Measurements from ENCODE around the gene ZNF853. TPM values are rescaled to one million over a fixed set of nuclear protein-coding genes. Genes with fewer than 3 reads are reported as not detected.
A peak's percentile ranks its signal among the peaks of the same experiment; 100 is the strongest.

ZNF853 gene
- polyA plus RNA-seq, 1 of the 3 experiments (the other 2 are of a cell fraction) = 15.9 TPM

DNA sequence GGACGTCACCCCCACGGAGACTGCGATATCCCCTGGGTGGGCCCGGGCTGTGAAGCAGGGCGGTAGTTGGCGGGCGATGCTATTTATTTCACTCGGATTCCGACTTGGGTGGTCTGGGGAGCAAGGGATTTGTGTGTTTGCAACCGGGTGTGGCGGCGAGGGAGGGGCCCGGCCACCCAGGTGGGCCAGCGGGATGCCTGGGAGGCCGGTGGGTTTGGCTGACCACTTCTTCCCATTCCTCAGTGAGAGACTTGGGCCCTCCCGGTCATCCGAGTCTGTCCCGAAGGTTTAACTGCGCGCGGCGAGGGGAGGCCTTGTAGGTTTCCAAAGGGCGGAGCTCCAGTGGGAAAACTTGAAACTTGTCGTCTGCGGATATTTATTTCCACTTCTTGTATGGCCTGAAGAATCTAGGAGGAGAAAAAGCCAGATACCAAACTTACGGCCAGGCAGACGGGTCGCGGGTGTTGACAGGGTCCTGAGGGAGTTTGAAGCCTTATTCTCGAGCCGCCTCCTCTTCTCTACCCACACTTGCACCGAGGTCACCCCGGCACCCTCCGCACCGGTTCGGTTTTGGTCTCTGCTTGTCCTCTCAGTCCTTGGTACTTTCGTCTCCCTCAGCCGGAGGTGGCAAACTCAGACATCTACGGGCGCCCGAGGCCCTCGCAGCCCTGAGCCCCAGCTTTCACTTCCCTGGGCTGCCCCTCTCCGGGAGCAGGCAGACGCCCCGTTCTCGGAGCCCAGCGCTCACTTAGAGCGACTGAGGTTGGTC, 39.6 kb downstream of the ZNF853 start:
- no peaks in the 10 kb centered on the region for H3K9me2 ChIP-seq
- H3K4me2 ChIP-seq = no peak overlapping the region
- CTCF ChIA-PET = no interaction called here
- no peak overlapping the region for H3K4me3 ChIP-seq (ENCODE audit: low read depth in 2 of 2, low read length in 1 of 2)
- H3K79me2 ChIP-seq (ENCODE audit: insufficient read depth) = no peaks in the 10 kb centered on the region
- H3K9me3 ChIP-seq = no peaks in the 10 kb centered on the region
- POLR2A ChIA-PET = no interaction called here
- H4K20me1 ChIP-seq (ENCODE audit: insufficient read depth) = no peaks in the 10 kb centered on the region
- H3F3A ChIP-seq (replicated peaks; ENCODE audit: insufficient read depth) = peaks cover 11% of the 10 kb centered on the region
- H3K36me3 ChIP-seq (replicated peaks in 1 of 2; ENCODE audit: control insufficient read depth in 1 of 2, insufficient read depth in 2 of 2, low read length in 1 of 2) = peaks cover 33 to 47% of the 10 kb centered on the region in 2 experiments
- no peak overlapping the region for H3K27ac ChIP-seq (ENCODE audit: low read depth in 2 of 2, low read length in 1 of 2)
- no peak for TF ChIP-seq RCOR1 (IDR thresholded peaks at IDR 0.05; ENCODE audit: low read length)
- no peak for TF ChIP-seq GATA2 (CRISPR knock-in tag; IDR thresholded peaks at IDR 0.05)
- TF ChIP-seq, protein P1, sequence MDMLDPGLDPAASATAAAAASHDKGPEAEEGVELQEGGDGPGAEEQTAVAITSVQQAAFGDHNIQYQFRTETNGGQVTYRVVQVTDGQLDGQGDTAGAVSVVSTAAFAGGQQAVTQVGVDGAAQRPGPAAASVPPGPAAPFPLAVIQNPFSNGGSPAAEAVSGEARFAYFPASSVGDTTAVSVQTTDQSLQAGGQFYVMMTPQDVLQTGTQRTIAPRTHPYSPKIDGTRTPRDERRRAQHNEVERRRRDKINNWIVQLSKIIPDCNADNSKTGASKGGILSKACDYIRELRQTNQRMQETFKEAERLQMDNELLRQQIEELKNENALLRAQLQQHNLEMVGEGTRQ (IDR thresholded peaks at IDR 0.05; ENCODE audit: borderline replicate concordance, low read depth, low read length) = no peak
- TF ChIP-seq YY1 (IDR thresholded peaks at IDR 0.05; ENCODE audit: low read depth) = no peak
- TF ChIP-seq, protein P2, sequence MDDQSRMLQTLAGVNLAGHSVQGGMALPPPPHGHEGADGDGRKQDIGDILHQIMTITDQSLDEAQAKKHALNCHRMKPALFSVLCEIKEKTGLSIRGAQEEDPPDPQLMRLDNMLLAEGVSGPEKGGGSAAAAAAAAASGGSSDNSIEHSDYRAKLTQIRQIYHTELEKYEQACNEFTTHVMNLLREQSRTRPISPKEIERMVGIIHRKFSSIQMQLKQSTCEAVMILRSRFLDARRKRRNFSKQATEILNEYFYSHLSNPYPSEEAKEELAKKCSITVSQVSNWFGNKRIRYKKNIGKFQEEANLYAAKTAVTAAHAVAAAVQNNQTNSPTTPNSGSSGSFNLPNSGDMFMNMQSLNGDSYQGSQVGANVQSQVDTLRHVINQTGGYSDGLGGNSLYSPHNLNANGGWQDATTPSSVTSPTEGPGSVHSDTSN (IDR thresholded peaks at IDR 0.05) = no peak
- TF ChIP-seq NFIC (IDR thresholded peaks at IDR 0.05; ENCODE audit: borderline replicate concordance) = no peak
- TF ChIP-seq, protein P3, sequence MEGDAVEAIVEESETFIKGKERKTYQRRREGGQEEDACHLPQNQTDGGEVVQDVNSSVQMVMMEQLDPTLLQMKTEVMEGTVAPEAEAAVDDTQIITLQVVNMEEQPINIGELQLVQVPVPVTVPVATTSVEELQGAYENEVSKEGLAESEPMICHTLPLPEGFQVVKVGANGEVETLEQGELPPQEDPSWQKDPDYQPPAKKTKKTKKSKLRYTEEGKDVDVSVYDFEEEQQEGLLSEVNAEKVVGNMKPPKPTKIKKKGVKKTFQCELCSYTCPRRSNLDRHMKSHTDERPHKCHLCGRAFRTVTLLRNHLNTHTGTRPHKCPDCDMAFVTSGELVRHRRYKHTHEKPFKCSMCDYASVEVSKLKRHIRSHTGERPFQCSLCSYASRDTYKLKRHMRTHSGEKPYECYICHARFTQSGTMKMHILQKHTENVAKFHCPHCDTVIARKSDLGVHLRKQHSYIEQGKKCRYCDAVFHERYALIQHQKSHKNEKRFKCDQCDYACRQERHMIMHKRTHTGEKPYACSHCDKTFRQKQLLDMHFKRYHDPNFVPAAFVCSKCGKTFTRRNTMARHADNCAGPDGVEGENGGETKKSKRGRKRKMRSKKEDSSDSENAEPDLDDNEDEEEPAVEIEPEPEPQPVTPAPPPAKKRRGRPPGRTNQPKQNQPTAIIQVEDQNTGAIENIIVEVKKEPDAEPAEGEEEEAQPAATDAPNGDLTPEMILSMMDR (IDR thresholded peaks at IDR 0.05) = no peak
- TF ChIP-seq TAF1 (IDR thresholded peaks at IDR 0.05; ENCODE audit: borderline replicate concordance, low read depth, low read length) = no peak
- no peak for TF ChIP-seq MXI1 (IDR thresholded peaks at IDR 0.05; ENCODE audit: low read depth, low read length)
- TF ChIP-seq FOSL2 (IDR thresholded peaks at IDR 0.05; ENCODE audit: borderline replicate concordance, low read depth) = no peak
- TF ChIP-seq, protein P4, sequence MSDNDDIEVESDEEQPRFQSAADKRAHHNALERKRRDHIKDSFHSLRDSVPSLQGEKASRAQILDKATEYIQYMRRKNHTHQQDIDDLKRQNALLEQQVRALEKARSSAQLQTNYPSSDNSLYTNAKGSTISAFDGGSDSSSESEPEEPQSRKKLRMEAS (IDR thresholded peaks at IDR 0.05; ENCODE audit: low read depth) = no peak
- no peak for TF ChIP-seq GABPA (IDR thresholded peaks at IDR 0.05; ENCODE audit: low read depth)
- no peak for TF ChIP-seq ELF1 (IDR thresholded peaks at IDR 0.05)
- no peak for TF ChIP-seq RFX5 (IDR thresholded peaks at IDR 0.05; ENCODE audit: low read length)
- no peak for TF ChIP-seq NRF1 (IDR thresholded peaks at IDR 0.05; ENCODE audit: low read depth, low read length)
- TF ChIP-seq MEF2A (IDR thresholded peaks at IDR 0.05; ENCODE audit: borderline replicate concordance, low read depth) = no peak
- TF ChIP-seq RAD21 (IDR thresholded peaks at IDR 0.05; ENCODE audit: low read length) = no peak
- no peak for TF ChIP-seq CHD2 (IDR thresholded peaks at IDR 0.05; ENCODE audit: low read length, partially characterized antibody)
- H3K27me3 ChIP-seq (ENCODE audit: insufficient read depth) = no peaks in the 10 kb centered on the region
- H3K9ac ChIP-seq = no peak overlapping the region
- DNase-seq = peak; percentile 44
- peaks cover 0 to 13% of the 10 kb centered on the region in 2 experiments; a peak in 1 of 4 replicates for H3K4me1 ChIP-seq (ENCODE audit: control insufficient read depth in 1 of 2, insufficient read depth in 2 of 2, low read depth in 1 of 2, low read length in 1 of 2)
- 96% methylated on average over 48 of the region's 48 CpGs for WGBS (ENCODE audit: low lambda C conversion rate)
- no peak overlapping the region for H2AFZ ChIP-seq (ENCODE audit: low read depth)
